IPS-20b (cell line): Measurements from ENCODE around the gene LITAF.
"Not testable (repeated sequence)": the region's sequence is repeated elsewhere in the genome, so short reads cannot be mapped to it uniquely, and the experiment has no call there.

Experiments used
- H3K27ac ChIP-seq: one replicate; pipeline ENCODE4 v1.5.1; 2013; ENCODE audit warnings: low read length
- H3K27me3 ChIP-seq: 2 replicates; pipeline ENCODE4 v1.6.1; 2013; ENCODE audit warnings: mild to moderate bottlenecking, low read length, inconsistent platforms; ENCODE audit not compliant: insufficient read depth
- H3K36me3 ChIP-seq: 2 replicates; pipeline ENCODE4 v1.6.1; 2013; ENCODE audit warnings: low read depth, mild to moderate bottlenecking, inconsistent platforms, low read length, moderate library complexity; ENCODE audit not compliant: insufficient read depth
- H3K4me1 ChIP-seq: 2 replicates; pipeline ENCODE4 v1.6.1; 2013; ENCODE audit warnings: mild to moderate bottlenecking, control low read depth, inconsistent platforms, low read length, moderate library complexity; ENCODE audit not compliant: insufficient read depth
- H3K4me3 ChIP-seq: 2 replicates; pipeline ENCODE4 v1.5.1; 2013; ENCODE audit warnings: mild to moderate bottlenecking, low read length, inconsistent platforms
- H3K9ac ChIP-seq: 2 replicates; pipeline ENCODE4 v1.6.1; 2013; ENCODE audit warnings: low read depth, mild to moderate bottlenecking, inconsistent platforms, low read length, moderate library complexity
- H3K9me3 ChIP-seq: 2 replicates; pipeline ENCODE4 v1.6.1; 2013; ENCODE audit warnings: mild to moderate bottlenecking, low read depth, low read length, inconsistent platforms; ENCODE audit not compliant: insufficient read depth

LITAF gene

GRCh38 chr16:11565665-11566064, 21.1 kb downstream of the LITAF start:
- Histone ChIP-seq H3K9ac (no peak overlapping the region), H3K9me3 (no peaks in the 10 kb centered on the region), H3K4me1 (peaks cover 17% of the 10 kb centered on the region), H3K36me3 (no peaks in the 10 kb centered on the region), H3K27ac (no peak overlapping the region), H3K4me3 (no peak overlapping the region), H3K27me3 (no peaks in the 10 kb centered on the region)

DNA sequence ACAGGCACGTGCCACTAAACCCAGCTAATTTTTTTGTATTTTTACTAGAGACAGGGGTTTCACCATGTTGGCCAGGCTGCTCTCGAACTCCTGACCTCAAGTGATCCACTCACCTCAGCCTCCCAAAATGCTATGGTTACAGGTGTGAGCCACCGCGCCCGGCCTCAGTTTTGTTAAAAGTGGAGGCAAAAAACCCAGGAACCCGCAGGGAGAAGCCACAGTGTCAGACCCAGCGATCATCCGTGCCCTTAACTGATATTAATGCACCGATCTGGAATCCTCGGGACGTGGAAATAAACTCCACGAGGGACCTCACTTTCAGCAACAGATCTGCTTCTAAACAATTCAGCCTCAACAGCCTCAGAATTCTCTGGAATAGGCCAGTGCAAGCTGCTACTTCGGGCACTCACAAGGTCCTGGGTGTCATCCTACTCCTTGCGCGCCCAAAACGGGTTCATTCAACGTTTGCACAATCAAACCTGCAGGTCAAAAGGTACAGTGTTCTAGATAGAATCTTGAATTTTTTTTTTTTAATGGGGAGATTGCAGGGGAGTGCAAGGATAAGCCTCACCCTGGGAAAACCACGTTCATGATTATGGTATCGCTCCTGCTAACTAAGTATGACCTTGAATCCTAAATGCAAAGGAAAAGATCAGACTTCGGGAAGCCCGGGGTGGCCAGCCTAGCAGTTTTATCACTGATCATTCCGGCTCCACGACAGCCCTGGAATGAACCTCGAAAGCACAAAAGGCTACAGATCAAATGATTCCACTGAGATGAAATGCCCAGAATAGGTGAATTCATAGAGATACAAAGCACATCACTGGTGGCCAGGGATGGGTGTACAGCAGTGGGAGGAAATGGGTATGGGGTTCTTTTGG, 22.4 kb downstream of the LITAF start:
- Histone ChIP-seq H3K4me1 (peaks cover 19% of the 10 kb centered on the region), H3K9me3 (no peaks in the 10 kb centered on the region), H3K9ac (no peak overlapping the region), H3K36me3 (no peaks in the 10 kb centered on the region), H3K27me3 (no peaks in the 10 kb centered on the region), H3K4me3 (no peak overlapping the region), H3K27ac (no peak overlapping the region)

DNA sequence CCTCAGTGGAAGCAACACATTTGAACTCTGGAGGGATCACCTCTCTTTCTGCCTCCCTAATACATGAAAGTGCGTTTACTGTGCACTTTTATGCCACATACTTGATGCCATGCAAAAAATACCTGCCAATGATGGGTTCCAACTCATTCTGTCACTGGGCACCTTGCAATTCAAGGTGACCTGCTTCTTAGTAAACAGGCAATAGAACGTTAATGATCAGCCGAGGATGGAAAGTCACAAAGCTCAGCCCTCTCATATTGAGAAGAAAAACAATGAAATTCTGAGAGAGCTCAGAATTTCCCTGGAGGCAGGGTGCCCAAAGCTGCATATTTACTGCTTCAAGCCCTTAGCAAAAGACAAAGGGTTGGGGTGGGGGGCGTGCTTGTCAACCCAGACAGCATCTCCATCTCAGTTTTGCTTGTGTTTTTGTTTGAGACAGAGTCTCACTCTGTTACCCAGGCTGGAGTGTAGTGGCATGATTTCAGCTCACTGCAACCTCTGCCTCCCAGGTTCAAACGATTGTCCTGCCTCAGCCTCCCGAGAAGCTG, 23.2 kb downstream of the LITAF start:
- Histone ChIP-seq H3K4me3 (no peak overlapping the region), H3K4me1 (peaks cover 19% of the 10 kb centered on the region), H3K27ac (no peak overlapping the region), H3K27me3 (no peaks in the 10 kb centered on the region), H3K9me3 (no peaks in the 10 kb centered on the region), H3K9ac (no peak overlapping the region), H3K36me3 (no peaks in the 10 kb centered on the region)

GRCh38 chr16:11562941-11563340, 23.8 kb downstream of the LITAF start:
- no peak overlapping the region for H3K9ac ChIP-seq
- H3K27me3 ChIP-seq: no peaks in the 10 kb centered on the region
- H3K4me3 ChIP-seq: no peak overlapping the region
- no peak overlapping the region for H3K27ac ChIP-seq
- no peaks in the 10 kb centered on the region for H3K36me3 ChIP-seq
- peaks cover 19% of the 10 kb centered on the region for H3K4me1 ChIP-seq
- no peaks in the 10 kb centered on the region for H3K9me3 ChIP-seq

GRCh38 chr16:11562411-11562810, 24.3 kb downstream of the LITAF start:
- Histone ChIP-seq H3K9ac (no peak overlapping the region), H3K4me3 (no peak overlapping the region), H3K27me3 (no peaks in the 10 kb centered on the region), H3K9me3 (no peaks in the 10 kb centered on the region), H3K27ac (no peak overlapping the region), H3K36me3 (no peaks in the 10 kb centered on the region), H3K4me1 (peaks cover 19% of the 10 kb centered on the region)

DNA sequence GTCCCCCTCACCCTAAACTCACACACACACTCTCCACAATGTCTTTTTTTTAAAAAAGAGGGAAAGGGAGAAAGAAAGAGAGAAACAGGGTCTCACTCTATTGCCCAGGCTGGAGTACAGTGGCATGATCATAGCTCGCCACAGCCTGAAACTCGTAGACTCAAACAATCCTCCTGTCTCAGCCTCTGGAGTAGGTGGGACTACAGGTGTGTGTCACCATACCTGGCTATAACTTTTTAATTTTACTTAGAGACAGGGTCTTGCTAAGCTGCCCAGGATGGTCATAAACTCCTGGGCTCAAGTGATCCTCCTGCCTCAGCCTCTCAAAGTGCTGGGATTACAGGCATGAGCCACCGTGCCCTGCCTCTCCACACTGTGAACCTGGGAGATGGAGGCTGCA, 24.9 kb downstream of the LITAF start:
- Histone ChIP-seq H3K4me3 (no peak overlapping the region), H3K36me3 (peaks cover 3% of the 10 kb centered on the region), H3K9me3 (no peaks in the 10 kb centered on the region), H3K27me3 (no peaks in the 10 kb centered on the region), H3K4me1 (peaks cover 19% of the 10 kb centered on the region), H3K9ac (peak overlapping the region; percentile 29; the same call in 1 of the 2 replicates), H3K27ac (no peak overlapping the region)

DNA sequence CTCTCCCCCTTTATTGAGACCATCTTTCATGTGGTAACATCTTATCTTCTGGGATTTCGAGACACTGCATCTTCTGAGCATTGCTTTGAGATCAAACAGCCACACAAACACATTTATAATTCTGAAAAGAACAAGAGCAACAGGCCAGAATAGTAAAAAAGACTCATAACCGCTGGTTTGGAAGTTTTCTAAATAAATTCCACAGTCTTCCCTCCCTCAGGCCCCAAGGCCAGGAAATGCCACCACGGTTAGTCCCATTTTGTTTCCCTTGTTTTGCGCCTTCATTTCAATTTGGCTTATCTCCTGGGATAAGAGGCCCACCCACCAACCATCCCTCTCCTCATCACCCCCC, 25.3 kb downstream of the LITAF start:
- Histone ChIP-seq H3K4me1 (peaks cover 19% of the 10 kb centered on the region), H3K9ac (peak overlapping the region; percentile 29; the same call in 1 of the 2 replicates), H3K27ac (peak overlapping the region; percentile 53), H3K27me3 (no peaks in the 10 kb centered on the region), H3K4me3 (no peak overlapping the region), H3K36me3 (peaks cover 7% of the 10 kb centered on the region), H3K9me3 (no peaks in the 10 kb centered on the region)

DNA sequence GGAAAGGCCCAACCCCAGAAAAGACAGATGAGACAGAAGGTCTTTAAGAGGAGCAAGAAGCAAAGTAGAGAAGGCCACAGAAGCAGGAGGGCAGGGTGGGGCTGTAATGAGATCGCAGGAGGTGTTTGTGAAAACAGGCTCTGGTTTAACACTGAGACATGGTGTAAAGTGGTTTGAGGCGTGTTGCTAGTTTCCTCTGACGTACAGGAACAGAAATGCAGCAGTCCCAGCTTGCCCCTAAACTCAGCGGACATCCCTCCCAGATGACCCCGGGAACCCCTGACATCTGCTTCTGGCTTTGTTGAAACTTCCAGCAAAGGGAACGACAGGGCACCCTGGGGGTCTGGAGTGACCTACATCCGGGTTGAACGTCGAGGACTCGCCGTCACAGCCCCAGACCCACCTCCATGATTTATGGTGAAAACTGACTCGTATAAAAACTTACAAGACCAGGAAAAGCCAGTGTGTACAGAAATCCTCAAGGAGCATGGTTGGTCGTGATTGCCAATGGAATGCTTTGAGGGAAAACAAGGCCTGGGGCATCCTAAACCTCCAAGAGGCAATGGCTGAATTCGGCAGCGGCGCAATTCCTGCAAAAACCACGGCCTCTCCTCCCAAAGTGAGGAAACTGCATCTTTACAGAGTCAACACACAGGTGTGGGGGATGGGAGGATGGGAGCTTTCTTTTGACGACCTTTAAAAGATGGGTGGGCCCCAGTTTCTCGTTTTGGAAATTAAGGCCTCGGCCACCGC, 25.8 kb downstream of the LITAF start:
- Histone ChIP-seq H3K36me3 (peaks cover 13% of the 10 kb centered on the region), H3K9ac (peak overlapping the region; percentile 29), H3K27me3 (no peaks in the 10 kb centered on the region), H3K9me3 (0 out of 2 replicates have a peak, but pooled peaks cover 1% of the 10 kb centered on the region), H3K4me3 (no peak overlapping the region), H3K27ac (peak overlapping the region; percentile 53), H3K4me1 (peaks cover 19% of the 10 kb centered on the region)

DNA sequence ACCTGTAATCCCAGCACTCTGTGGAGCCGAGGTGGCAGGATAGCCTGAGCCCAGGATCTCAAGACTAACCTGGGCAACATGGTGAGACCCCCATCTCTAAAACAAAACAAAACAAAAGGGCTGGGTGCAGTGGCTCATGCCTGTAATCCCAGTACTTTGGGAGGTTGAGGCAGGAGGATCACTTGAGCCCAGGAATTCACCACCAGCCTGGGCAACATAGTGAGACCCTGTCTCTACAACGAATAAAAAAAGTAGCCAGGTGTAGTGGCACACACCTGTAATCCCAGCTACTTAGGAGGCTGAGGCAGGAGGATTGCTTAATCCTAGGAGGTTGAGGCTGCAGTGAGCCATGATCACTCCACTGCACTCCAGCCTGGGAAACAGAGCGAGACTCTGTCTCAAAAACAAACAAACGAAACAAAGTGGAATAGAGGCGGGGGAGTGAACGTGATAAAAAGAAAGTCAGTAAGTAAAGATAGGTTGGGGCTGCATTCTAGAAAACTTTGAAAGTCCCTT, 28.4 kb downstream of the LITAF start:
- H3K36me3 ChIP-seq: peaks cover 37% of the 10 kb centered on the region
- not testable (repeated sequence) for H3K27me3 ChIP-seq, H3K9ac ChIP-seq, H3K4me3 ChIP-seq, H3K9me3 ChIP-seq
- peaks cover 15% of the 10 kb centered on the region for H3K4me1 ChIP-seq
- H3K27ac ChIP-seq: peak overlapping the region; percentile 55

DNA sequence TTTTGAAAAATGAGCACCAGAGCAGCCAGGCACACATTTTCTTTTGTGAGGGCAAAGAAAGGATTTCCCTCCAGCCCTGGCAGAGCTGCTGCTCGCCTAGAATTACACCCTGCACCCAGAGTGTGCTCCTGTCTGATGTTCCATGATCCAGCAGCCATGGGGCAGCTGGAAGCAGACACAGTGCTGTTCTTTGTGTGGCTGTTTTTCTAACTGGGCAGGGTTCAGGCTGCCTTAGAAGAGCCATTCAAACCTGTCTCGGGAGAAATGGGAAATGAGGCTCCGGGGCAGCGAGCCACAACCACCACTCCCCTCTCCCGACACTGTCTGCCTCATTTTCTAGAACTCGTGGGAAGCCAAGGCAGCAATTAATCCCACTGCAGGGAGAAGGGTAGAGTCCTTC, 28.9 kb downstream of the LITAF start:
- Histone ChIP-seq H3K4me1 (peaks cover 14% of the 10 kb centered on the region), H3K27ac (peak overlapping the region; percentile 55), H3K27me3 (no peaks in the 10 kb centered on the region), H3K36me3 (peaks cover 42% of the 10 kb centered on the region), H3K4me3 (no peak overlapping the region), H3K9ac (no peak overlapping the region), H3K9me3 (0 out of 2 replicates have a peak, but pooled peaks cover 4% of the 10 kb centered on the region)

DNA sequence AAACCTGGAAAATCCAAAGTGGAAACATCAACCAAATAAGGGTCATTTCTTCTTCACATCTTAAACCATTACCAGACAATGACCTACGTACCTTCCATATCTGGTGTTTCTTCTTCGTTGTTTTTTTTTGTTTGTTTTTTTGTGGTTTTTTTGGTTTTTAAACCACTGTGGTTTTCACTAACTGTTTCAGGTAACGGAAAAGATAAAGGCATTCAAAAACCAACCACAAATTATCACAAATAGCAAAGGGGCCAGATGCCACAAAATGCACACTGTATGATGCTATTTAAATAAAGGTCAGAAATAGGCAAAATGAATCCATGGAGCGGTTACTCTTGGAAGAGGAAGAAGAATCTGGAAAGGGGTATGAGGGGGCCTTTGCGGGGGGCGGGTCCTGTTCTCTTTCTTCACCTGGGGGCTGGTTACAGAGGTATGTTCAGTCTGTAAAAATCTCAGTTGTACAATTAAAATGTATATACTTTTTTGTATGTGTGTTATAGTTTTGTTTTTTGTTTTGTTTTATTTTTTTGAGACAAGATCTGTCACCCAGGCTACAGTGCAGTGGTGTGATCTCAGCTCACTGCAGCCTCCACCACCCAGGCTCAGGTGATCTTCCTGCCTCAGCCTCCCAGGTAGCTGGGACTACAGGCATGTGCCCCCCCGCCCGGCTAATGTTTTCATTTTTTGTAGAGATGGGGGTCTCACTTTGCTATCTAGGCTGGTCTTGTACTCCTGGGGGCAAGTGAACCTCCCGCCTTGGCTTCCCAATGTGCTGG, 29.6 kb downstream of the LITAF start:
- Histone ChIP-seq H3K36me3 (peaks cover 48% of the 10 kb centered on the region), H3K27me3 (no peaks in the 10 kb centered on the region), H3K27ac (no peak overlapping the region), H3K9me3 (0 out of 2 replicates have a peak, but pooled peaks cover 4% of the 10 kb centered on the region), H3K9ac (no peak overlapping the region), H3K4me1 (peaks cover 14% of the 10 kb centered on the region), H3K4me3 (no peak overlapping the region)
